22Rv1 (cell line): ENCODE data around the gene SAMD8.

Source experiments
- CTCF ChIP-seq: fragments of 450-650 bp; IDR thresholded peaks from 2 replicates; pipeline ENCODE4 v1.5.1; 2017; ENCODE audit warnings: mild to moderate bottlenecking
- ZFX ChIP-seq: fragments of 450-650 bp; IDR thresholded peaks from 2 replicates; pipeline ENCODE4 v1.6.1; 2017; ENCODE audit warnings: antibody characterized with exemption, borderline replicate concordance

- TF ChIP-seq ZFX, result no peak
- TF ChIP-seq CTCF, result no peak
Observed at GRCh38 chr10:75197066-75197465, 85.6 kb downstream of the SAMD8 start.
